ENCODE measurements around the gene SLC22A15. TPM values are rescaled to one million over a fixed set of nuclear protein-coding genes. Genes with fewer than 3 reads are reported as not detected.
"Not testable (repeated sequence)": the region's sequence is repeated elsewhere in the genome, so short reads cannot be mapped to it uniquely, and the experiment has no call there.

Gene SLC22A15
- total and polyA plus RNA-seq, 2 experiments from 2014 or later: 2.7 to 3.8 TPM

DNA sequence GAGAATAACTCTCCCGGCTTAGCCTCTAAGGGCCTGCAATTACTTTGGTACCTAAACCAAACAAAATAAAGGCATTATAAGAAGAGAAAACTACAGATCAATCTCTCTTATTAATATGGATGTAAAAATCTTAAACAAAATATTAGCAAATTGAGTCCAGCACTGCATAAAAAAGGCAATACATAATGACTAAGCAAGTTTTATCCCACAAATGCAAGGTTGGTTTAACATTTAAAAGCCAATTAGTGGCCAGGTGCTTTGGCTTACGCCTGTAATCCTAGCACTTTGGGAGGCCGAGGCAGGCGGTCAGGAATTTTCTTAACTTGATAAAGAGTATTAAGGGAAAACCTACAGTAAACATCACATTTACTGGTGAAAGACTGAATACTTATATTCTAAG is 67.8 kb downstream of the SLC22A15 start (continued):
- TF ChIP-seq CREB1 (CRISPR knock-in tag; IDR thresholded peaks at IDR 0.05; ENCODE audit: low read depth): no peak

DNA sequence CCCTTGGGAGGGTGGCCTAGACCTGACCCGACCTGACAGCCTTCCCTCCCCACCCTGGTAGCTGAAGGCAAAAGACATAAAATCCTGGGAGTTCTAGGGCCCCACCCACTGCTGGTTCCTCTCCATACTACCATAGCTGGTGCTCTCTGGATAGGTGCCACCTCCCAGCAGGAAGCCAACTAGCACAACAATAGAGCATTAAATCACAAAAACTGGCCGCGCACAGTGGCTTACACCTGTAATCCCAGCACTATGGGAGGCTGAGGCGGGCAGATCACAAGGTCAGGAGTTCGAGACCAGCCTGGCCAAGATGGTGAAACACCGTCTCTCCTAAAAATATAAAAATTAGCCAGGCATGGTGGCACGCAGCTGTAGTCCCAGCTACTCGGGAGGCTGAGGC is 70.6 kb downstream of the SLC22A15 start:
- H3K27me3 Mint-ChIP-seq (ENCODE audit: insufficient read depth, low read depth, poor library complexity); DNase-seq (ENCODE audit: low spot score); H3K36me3 ChIP-seq (ENCODE audit: insufficient read depth); H3K4me1 Mint-ChIP-seq; H3K79me2 ChIP-seq (replicated peaks; ENCODE audit: insufficient read depth); H4K20me1 ChIP-seq (replicated peaks; ENCODE audit: insufficient read depth); H3K27ac ChIP-seq (ENCODE audit: low read depth); H3K27ac Mint-ChIP-seq; H2AFZ ChIP-seq; H3K4me2 ChIP-seq; H3K27me3 ChIP-seq (ENCODE audit: insufficient read depth); H3F3A ChIP-seq (replicated peaks; ENCODE audit: low read depth); H3K9me2 ChIP-seq (ENCODE audit: insufficient read depth); ATAC-seq; H3K4me3 Mint-ChIP-seq; H3K4me3 ChIP-seq; H3K4me1 ChIP-seq (ENCODE audit: insufficient read depth): not testable (repeated sequence)
- peaks cover 60% of the 10 kb centered on the region for H3K9me3 Mint-ChIP-seq
- peaks cover 56% of the 10 kb centered on the region for H3K36me3 Mint-ChIP-seq (ENCODE audit: low read depth)

DNA sequence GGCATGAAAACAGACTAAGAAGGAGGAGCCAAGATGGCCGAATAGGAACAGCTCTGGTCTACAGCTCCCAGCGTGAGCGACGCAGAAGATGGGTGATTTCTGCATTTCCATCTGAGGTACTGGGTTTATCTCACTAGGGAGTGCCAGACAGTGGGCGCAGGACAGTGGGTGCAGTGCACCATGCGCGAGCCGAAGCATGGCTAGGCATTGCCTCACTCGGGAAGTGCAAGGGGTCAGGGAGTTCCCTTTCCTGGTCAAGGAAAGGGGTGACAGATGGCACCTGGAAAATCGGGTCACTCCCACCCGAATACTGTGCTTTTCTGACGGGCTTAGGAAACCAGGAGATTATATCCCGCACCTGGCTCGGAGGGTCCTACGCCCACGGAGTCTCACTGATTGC is 75.6 kb downstream of the SLC22A15 start:
- not testable (repeated sequence) for H3K36me3 ChIP-seq (ENCODE audit: insufficient read depth); H4K20me1 ChIP-seq (replicated peaks; ENCODE audit: insufficient read depth); H3K79me2 ChIP-seq (replicated peaks; ENCODE audit: insufficient read depth); H3K4me1 ChIP-seq (ENCODE audit: insufficient read depth); H2AFZ ChIP-seq; H3K27me3 ChIP-seq (ENCODE audit: insufficient read depth); H3K27ac ChIP-seq (ENCODE audit: low read depth); H3K27ac Mint-ChIP-seq; H3K9me2 ChIP-seq (ENCODE audit: insufficient read depth); H3K4me3 ChIP-seq; DNase-seq (ENCODE audit: low spot score); H3F3A ChIP-seq (replicated peaks; ENCODE audit: low read depth); H3K4me1 Mint-ChIP-seq; H3K4me2 ChIP-seq; H3K4me3 Mint-ChIP-seq; ATAC-seq; H3K27me3 Mint-ChIP-seq (ENCODE audit: insufficient read depth, low read depth, poor library complexity)
- Mint-ChIP-seq H3K36me3 (ENCODE audit: low read depth) (peaks cover 56% of the 10 kb centered on the region), H3K9me3 (peaks cover 75% of the 10 kb centered on the region)

DNA sequence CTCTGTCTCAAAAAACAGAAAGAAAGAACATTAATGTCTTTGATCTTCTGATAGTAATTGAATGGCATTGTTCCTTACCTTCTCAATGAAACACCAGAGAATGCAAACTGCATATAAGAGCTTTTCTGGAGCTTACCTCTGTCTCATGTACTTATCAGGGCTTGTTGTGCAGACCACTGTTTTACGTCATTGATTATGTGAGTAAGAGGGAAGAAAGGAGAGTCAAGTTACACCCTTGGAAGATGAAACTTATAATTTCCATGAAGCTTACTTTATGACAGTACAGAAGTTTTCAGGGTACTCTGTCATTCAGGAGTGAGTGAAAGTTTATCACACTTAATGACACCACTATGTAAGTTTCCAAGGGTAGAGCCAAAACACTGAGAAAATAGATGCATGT is 85.9 kb downstream of the SLC22A15 start:
- no peak overlapping the region for H3K27ac ChIP-seq (ENCODE audit: low read depth)

More for the DNA sequence above, 85.9 kb downstream of the SLC22A15 start:
- H3K4me2 ChIP-seq: no peak overlapping the region
- H3K4me1 ChIP-seq (ENCODE audit: insufficient read depth): no peaks in the 10 kb centered on the region
- H3F3A ChIP-seq (replicated peaks; ENCODE audit: low read depth): no peaks in the 10 kb centered on the region
- no peak overlapping the region for H3K27ac Mint-ChIP-seq
- DNase-seq (ENCODE audit: low spot score) (no peak), ATAC-seq (no peak)
- H2AFZ ChIP-seq: no peak overlapping the region
- no peaks in the 10 kb centered on the region for H3K36me3 ChIP-seq (ENCODE audit: insufficient read depth)
- peaks cover 21% of the 10 kb centered on the region for H3K9me3 Mint-ChIP-seq
- no peaks in the 10 kb centered on the region for H3K79me2 ChIP-seq (replicated peaks; ENCODE audit: insufficient read depth)
- TF ChIP-seq, protein P1, sequence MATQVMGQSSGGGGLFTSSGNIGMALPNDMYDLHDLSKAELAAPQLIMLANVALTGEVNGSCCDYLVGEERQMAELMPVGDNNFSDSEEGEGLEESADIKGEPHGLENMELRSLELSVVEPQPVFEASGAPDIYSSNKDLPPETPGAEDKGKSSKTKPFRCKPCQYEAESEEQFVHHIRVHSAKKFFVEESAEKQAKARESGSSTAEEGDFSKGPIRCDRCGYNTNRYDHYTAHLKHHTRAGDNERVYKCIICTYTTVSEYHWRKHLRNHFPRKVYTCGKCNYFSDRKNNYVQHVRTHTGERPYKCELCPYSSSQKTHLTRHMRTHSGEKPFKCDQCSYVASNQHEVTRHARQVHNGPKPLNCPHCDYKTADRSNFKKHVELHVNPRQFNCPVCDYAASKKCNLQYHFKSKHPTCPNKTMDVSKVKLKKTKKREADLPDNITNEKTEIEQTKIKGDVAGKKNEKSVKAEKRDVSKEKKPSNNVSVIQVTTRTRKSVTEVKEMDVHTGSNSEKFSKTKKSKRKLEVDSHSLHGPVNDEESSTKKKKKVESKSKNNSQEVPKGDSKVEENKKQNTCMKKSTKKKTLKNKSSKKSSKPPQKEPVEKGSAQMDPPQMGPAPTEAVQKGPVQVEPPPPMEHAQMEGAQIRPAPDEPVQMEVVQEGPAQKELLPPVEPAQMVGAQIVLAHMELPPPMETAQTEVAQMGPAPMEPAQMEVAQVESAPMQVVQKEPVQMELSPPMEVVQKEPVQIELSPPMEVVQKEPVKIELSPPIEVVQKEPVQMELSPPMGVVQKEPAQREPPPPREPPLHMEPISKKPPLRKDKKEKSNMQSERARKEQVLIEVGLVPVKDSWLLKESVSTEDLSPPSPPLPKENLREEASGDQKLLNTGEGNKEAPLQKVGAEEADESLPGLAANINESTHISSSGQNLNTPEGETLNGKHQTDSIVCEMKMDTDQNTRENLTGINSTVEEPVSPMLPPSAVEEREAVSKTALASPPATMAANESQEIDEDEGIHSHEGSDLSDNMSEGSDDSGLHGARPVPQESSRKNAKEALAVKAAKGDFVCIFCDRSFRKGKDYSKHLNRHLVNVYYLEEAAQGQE (IDR thresholded peaks at IDR 0.05; ENCODE audit: unreplicated experiment): no peak
- TF ChIP-seq EZH2phosphoT487 (IDR thresholded peaks at IDR 0.05; ENCODE audit: unreplicated experiment) (no peak), POLR2AphosphoS5 (IDR thresholded peaks at IDR 0.05; ENCODE audit: low read depth) (no peak), CREB1 (CRISPR knock-in tag; IDR thresholded peaks at IDR 0.05; ENCODE audit: low read depth) (no peak)
- H3K4me3 Mint-ChIP-seq: no peak overlapping the region
- no peaks in the 10 kb centered on the region for H3K4me1 Mint-ChIP-seq
- peaks cover 10% of the 10 kb centered on the region; the same call in 2 of the 3 replicates for H3K36me3 Mint-ChIP-seq (ENCODE audit: low read depth)
- H3K27me3 Mint-ChIP-seq (ENCODE audit: insufficient read depth, low read depth, poor library complexity): peaks cover 4% of the 10 kb centered on the region
- H3K9me2 ChIP-seq (ENCODE audit: insufficient read depth): no peaks in the 10 kb centered on the region
- no peak overlapping the region for H3K4me3 ChIP-seq
- no peaks in the 10 kb centered on the region for H4K20me1 ChIP-seq (replicated peaks; ENCODE audit: insufficient read depth)
- H3K27me3 ChIP-seq (ENCODE audit: insufficient read depth): no peaks in the 10 kb centered on the region

All from GM23338 (cell line).